ENCODE results near the gene SCN4B. TPM values are rescaled to one million over a fixed set of nuclear protein-coding genes. Genes with fewer than 3 reads are reported as not detected.

Gene SCN4B
- total and polyA plus RNA-seq, 2 of the 4 experiments (the other 2 are of a cell fraction): 0.18 to 0.44 TPM

DNA sequence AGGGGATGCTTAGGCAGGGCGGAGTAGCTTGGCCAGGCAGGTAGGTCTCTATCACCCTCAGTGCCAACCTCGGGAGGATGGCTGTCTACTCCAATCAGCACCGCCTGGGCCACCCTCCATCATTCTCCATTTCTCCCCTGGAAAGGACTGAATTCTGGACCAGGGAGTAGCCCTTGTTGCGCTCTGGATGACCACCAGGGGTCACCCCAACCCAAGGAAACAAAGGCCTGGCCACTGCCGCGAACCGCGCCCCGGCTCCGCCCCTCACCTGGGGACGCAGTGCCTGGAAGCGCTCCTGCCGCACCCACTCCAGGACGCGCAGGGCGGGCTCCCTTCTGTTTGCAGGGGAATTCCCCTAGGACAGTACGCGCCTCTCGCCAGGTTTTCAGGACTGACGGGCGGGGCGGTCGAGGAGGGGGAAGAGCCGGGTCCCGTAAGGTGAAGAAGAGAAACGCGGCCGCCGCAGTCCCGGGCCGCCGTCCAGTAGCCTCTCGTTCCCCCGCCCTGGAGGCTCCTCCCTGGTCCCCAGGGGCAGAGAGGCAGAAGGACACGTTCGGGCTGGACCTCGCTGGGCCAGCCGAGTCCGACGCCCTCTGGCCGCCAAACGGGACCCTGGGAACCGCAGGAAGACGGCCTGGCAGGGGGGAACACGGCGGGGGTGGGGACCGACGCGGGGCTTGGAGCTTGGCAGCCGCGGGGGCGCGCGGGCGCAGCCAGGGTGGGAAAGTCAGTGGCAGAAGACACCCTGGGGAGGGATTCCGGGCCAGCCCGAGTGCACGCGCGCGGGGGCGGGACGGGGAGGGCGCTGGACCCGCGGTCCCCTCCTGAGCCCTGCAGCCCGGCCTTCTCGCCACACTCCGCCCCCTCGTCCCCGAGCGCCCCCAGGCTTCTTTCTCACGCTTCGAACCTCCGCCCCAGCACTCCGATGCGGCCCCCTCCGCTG lies 7.1 kb downstream of the SCN4B start:
- Histone ChIP-seq H3K9me3 (ENCODE audit: control insufficient read depth, insufficient read depth, low read length) (no peaks in the 10 kb centered on the region), H3K9ac (ENCODE audit: low read depth, low read length) (no peak overlapping the region), H3K4me1 (ENCODE audit: control insufficient read depth, insufficient read depth, low read length) (no peaks in the 10 kb centered on the region), H3K56ac (ENCODE audit: extremely low read depth, insufficient read depth, low read length) (no peak overlapping the region), H3K4me3 (ENCODE audit: insufficient read depth, low read depth, low read length) (peak overlapping the region; percentile 74), H3K27ac (ENCODE audit: insufficient read depth, low read length) (no peak overlapping the region), H4K8ac (ENCODE audit: low read depth in 2 of 2, low read length in 2 of 2) (no peak overlapping the region), H3K4ac (ENCODE audit: low read depth, low read length) (no peak overlapping the region), H2BK5ac (ENCODE audit: low read depth, low read length, poor library complexity, severe bottlenecking) (no peak overlapping the region), H3K9me1 (ENCODE audit: insufficient read depth, low read length) (no peaks in the 10 kb centered on the region), H3K4me2 (ENCODE audit: low read depth, low read length) (peak overlapping the region; percentile 99), H2BK120ac (ENCODE audit: low read depth, low read length) (no peak overlapping the region), H2BK20ac (ENCODE audit: low read depth, low read length) (no peak overlapping the region), H3K23ac (ENCODE audit: low read depth, low read length) (no peak overlapping the region), H3K79me1 (ENCODE audit: low read depth in 1 of 2, low read length in 2 of 2) (no peaks in the 10 kb centered on the region), H4K20me1 (ENCODE audit: insufficient read depth, low read length) (no peaks in the 10 kb centered on the region), H2AK9ac (replicated peaks; ENCODE audit: low read depth, low read length, poor library complexity) (no peak overlapping the region), H4K5ac (ENCODE audit: low read depth, low read length) (no peak overlapping the region), H3K18ac (ENCODE audit: low read depth, low read length) (no peak overlapping the region), H3K36me3 (ENCODE audit: control insufficient read depth, insufficient read depth, low read length) (no peaks in the 10 kb centered on the region), H2BK15ac (ENCODE audit: low read depth, low read length) (no peak overlapping the region), H3K14ac (replicated peaks; ENCODE audit: low read depth, low read length) (no peak overlapping the region), H2AFZ (replicated peaks; ENCODE audit: low read length, poor library complexity) (peak overlapping the region; percentile 93), H3K27me3 (ENCODE audit: control insufficient read depth, insufficient read depth, low read length) (peaks cover 36% of the 10 kb centered on the region), H4K91ac (ENCODE audit: insufficient read depth, low read depth, low read length) (no peak overlapping the region), H2AK5ac (ENCODE audit: low read depth, low read length) (no peak overlapping the region)
- ChIA-PET CTCF (interaction anchor here (1.5 kb wide), 1 partner anchor 26 kb away, joined by 4 read pairs; no protein-coding TSS in a partner anchor), POLR2A (ENCODE audit: unreplicated experiment) (no interaction called here)
- dilution Hi-C loops (cut with HindIII; ENCODE audit: low sequenced_read_pairs, unreplicated experiment): no loop called here
- in situ Hi-C loops (cut with MboI; ENCODE audit: low sequenced_read_pairs): loop anchor here (10.0 kb wide), 1 partner anchor 209 kb away; the partner anchor contains the start of gene UBE4A
- TF ChIP-seq SMC3 (IDR thresholded peaks at IDR 0.05; ENCODE audit: low read depth, low read length) (peak; percentile 69), FOS (IDR thresholded peaks at IDR 0.05; ENCODE audit: low read depth, low read length) (no peak), POLR2A (IDR thresholded peaks at IDR 0.05; ENCODE audit: low read depth, low read length) (0 out of 2 replicates have a peak, but pooled peaks have one; percentile 31), BHLHE40 (IDR thresholded peaks at IDR 0.05; ENCODE audit: low read depth, low read length) (no peak), RAD21 (IDR thresholded peaks at IDR 0.05; ENCODE audit: low read length) (peak; percentile 85), CTCF (conservative IDR thresholded peaks at IDR 0.05; ENCODE audit: low read depth, low read length) (peak; percentile 87)
- no TSS peak for BruUV-seq (replicated peaks)
- ATAC-seq (ENCODE audit: low read depth) (peak; percentile 99), DNase-seq (peak; percentile 41)
- 3% methylated on average over 26 of the region's 78 CpGs; no CpG with 5 or more reads in 1 of the 2 experiments for WGBS, 2 experiments (ENCODE audit: extremely low coverage in 2 of 2, insufficient read length in 1 of 2)
- intact Hi-C loops (cut with micrococcal nuclease): loop anchor here (1.0 to 5.0 kb wide), 5 partner anchors 26 to 422 kb away; partner anchors contain the start of gene IFT46
